ENCODE data around the gene WRNIP1. TPM values are rescaled to one million over a fixed set of nuclear protein-coding genes. Genes with fewer than 3 reads are reported as not detected.

WRNIP1 gene
- total and polyA plus RNA-seq, 2 of the 13 experiments (the other 11 are each of a cell fraction or from before 2014, with no cell fraction given): 77.7 to 90.3 TPM

DNA sequence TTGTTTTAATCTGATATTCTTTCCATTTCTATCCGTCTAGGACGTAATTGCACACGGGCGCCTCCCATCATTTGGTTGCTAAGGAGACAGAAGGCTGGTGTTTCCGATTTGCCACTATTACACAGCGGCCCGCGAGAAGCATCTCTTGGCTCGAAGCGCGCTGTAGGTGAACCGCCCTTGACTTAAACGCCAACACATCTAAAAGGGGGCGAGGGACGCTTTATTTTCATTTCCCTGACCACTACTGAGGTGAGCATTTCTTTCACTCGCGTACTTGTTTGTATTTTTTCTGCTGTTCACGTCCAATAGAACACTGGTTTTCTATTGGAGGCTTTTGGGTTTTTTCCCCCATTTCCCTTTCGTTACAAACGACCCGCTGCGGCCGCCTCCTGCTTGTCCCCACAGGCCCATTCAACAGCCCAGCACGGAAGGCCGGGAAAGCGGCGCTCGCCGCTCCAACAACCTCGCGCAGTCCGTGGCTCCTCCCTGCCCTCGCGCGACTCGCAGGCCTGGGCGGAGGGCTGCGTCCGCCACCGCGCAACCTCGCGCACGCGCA is 505 bp upstream of the WRNIP1 start (continued):
- TF ChIP-seq SP1 (IDR thresholded peaks at IDR 0.05): no peak
- no peak for TF ChIP-seq SP1 (CRISPR knock-in tag; IDR thresholded peaks at IDR 0.05)
- TF ChIP-seq, protein P1, sequence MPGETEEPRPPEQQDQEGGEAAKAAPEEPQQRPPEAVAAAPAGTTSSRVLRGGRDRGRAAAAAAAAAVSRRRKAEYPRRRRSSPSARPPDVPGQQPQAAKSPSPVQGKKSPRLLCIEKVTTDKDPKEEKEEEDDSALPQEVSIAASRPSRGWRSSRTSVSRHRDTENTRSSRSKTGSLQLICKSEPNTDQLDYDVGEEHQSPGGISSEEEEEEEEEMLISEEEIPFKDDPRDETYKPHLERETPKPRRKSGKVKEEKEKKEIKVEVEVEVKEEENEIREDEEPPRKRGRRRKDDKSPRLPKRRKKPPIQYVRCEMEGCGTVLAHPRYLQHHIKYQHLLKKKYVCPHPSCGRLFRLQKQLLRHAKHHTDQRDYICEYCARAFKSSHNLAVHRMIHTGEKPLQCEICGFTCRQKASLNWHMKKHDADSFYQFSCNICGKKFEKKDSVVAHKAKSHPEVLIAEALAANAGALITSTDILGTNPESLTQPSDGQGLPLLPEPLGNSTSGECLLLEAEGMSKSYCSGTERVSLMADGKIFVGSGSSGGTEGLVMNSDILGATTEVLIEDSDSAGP (CRISPR knock-in tag; IDR thresholded peaks at IDR 0.05; ENCODE audit: borderline replicate concordance): peak; percentile 62; the same call in 1 of the 2 replicates
- no peak for TF ChIP-seq SSRP1 (CRISPR knock-in tag; IDR thresholded peaks at IDR 0.05)
- no peak for TF ChIP-seq ZNF841 (CRISPR knock-in tag; IDR thresholded peaks at IDR 0.05; ENCODE audit: borderline replicate concordance)
- TF ChIP-seq AGO1 (IDR thresholded peaks at IDR 0.05; ENCODE audit: low read depth, low read length, poor library complexity, severe bottlenecking): no peak
- TF ChIP-seq, protein P2, sequence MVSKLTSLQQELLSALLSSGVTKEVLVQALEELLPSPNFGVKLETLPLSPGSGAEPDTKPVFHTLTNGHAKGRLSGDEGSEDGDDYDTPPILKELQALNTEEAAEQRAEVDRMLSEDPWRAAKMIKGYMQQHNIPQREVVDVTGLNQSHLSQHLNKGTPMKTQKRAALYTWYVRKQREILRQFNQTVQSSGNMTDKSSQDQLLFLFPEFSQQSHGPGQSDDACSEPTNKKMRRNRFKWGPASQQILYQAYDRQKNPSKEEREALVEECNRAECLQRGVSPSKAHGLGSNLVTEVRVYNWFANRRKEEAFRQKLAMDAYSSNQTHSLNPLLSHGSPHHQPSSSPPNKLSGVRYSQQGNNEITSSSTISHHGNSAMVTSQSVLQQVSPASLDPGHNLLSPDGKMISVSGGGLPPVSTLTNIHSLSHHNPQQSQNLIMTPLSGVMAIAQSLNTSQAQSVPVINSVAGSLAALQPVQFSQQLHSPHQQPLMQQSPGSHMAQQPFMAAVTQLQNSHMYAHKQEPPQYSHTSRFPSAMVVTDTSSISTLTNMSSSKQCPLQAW (CRISPR knock-in tag; IDR thresholded peaks at IDR 0.05): no peak
- no peak for TF ChIP-seq HOXA5 (CRISPR knock-in tag; IDR thresholded peaks at IDR 0.05)
- no peak for TF ChIP-seq ZNF670 (CRISPR knock-in tag; IDR thresholded peaks at IDR 0.05; ENCODE audit: borderline replicate concordance)
- TF ChIP-seq ZNF407 (CRISPR knock-in tag; IDR thresholded peaks at IDR 0.05; ENCODE audit: not compliant biosample characterization): no peak
- no peak for TF ChIP-seq ZNF232 (CRISPR knock-in tag; IDR thresholded peaks at IDR 0.05; ENCODE audit: borderline replicate concordance)
- TF ChIP-seq MIXL1 (CRISPR knock-in tag; IDR thresholded peaks at IDR 0.05): no peak
- no peak for TF ChIP-seq HNRNPLL (IDR thresholded peaks at IDR 0.05; ENCODE audit: low read depth, low read length, poor library complexity, severe bottlenecking)
- TF ChIP-seq, protein P3, sequence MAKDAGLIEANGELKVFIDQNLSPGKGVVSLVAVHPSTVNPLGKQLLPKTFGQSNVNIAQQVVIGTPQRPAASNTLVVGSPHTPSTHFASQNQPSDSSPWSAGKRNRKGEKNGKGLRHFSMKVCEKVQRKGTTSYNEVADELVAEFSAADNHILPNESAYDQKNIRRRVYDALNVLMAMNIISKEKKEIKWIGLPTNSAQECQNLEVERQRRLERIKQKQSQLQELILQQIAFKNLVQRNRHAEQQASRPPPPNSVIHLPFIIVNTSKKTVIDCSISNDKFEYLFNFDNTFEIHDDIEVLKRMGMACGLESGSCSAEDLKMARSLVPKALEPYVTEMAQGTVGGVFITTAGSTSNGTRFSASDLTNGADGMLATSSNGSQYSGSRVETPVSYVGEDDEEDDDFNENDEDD (CRISPR knock-in tag; IDR thresholded peaks at IDR 0.05; ENCODE audit: borderline replicate concordance): no peak
- no peak for TF ChIP-seq TOPORS (CRISPR knock-in tag; IDR thresholded peaks at IDR 0.05)
- TF ChIP-seq NFYC (CRISPR knock-in tag; IDR thresholded peaks at IDR 0.05): no peak
- no peak for TF ChIP-seq SUZ12 (IDR thresholded peaks at IDR 0.05; ENCODE audit: low read depth, low read length)
- no peak for TF ChIP-seq ERF (CRISPR knock-in tag; IDR thresholded peaks at IDR 0.05)
- TF ChIP-seq PRMT3 (CRISPR knock-in tag; IDR thresholded peaks at IDR 0.05; ENCODE audit: borderline replicate concordance, low read depth): no peak

Data from HepG2 (cell line).